Measurements from ENCODE around the gene IFITM10. TPM values are rescaled to one million over a fixed set of nuclear protein-coding genes. Genes with fewer than 3 reads are reported as not detected.

The IFITM10 gene
- total RNA-seq, 1 donor from 2014 or later = 1.2 TPM

GRCh38 chr11:1763796-1764661 is 13.6 kb upstream of the IFITM10 start, which contains the start of gene CTSD:
Gene CTSD, minus strand, starts transcription at chr11:1763927. Its CDS starts 68 bp downstream, at chr11:1763859.
- intact Hi-C loops (cut with micrococcal nuclease) = loop anchor here (1.0 to 5.0 kb wide), 3 partner anchors 8 to 638 kb away; partner anchors contain the start of gene TSSC4

- intact Hi-C loops (cut with micrococcal nuclease) = loop anchor here (2.0 to 5.0 kb wide), 2 partner anchors 501 to 639 kb away; partner anchors contain the start of gene TSSC4
Measured at GRCh38 chr11:1763336-1763795, 13.0 kb upstream of the IFITM10 start.

GRCh38 chr11:1762537-1763302 is 12.3 kb upstream of the IFITM10 start:
- intact Hi-C loops (cut with micrococcal nuclease) = loop anchor here (2.0 to 5.0 kb wide), 2 partner anchors 500 to 640 kb away; partner anchors contain the start of gene TSSC4

GRCh38 chr11:1761857-1762536 is 11.6 kb upstream of the IFITM10 start:
- intact Hi-C loops (cut with micrococcal nuclease) = loop anchor here (2.0 to 5.0 kb wide), 2 partner anchors 499 to 640 kb away; partner anchors contain the start of gene TSSC4

DNA sequence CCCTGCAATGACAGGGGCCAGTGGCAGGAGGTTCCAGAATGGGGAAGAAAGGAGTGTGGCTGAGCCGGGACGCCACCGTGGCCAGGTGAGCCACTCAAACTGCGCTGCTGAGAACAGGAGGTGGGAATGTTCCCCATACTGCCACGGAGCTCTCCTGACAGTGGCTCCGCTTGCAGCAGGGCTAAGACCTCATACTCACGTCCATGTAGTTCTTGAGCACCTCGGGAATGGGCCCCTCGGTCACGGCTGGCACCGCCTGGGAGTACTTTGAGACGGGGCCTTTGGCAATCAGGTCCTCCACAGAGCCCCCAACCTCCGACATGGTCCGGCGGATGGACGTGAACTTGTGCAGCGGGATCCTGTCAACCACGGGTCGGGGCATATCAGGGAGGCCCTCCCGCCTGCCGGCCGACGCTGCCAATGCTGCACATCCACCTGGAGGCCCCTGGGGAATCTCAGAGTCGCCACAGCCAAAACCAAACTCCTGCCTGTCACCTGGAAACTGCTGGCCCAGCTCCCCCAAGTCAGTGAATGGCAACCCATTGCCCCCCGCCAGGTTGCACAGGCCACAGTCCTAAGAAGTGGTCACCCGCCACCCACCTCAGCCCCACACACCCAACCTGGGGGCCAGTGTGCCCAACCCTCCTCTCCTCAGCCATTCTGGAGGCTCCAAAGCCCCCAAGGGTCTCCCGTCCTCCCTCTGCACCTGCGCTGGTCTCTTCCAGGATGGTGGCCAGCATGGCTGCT is 10.9 kb upstream of the IFITM10 start:
- intact Hi-C loops (cut with micrococcal nuclease) = loop anchor here (5.0 kb wide), 1 partner anchor 641 kb away; the partner anchor contains the start of gene TSSC4

GRCh38 chr11:1760351-1761109 is 10.1 kb upstream of the IFITM10 start:
- intact Hi-C loops (cut with micrococcal nuclease) = loop anchor here (5.0 kb wide), 1 partner anchor 642 kb away; the partner anchor contains the start of gene TSSC4

GRCh38 chr11:1759851-1760220 is 9.4 kb upstream of the IFITM10 start:
- intact Hi-C loops (cut with micrococcal nuclease) = loop anchor here (2.0 to 5.0 kb wide), 3 partner anchors 13 to 642 kb away; partner anchors contain the start of genes SYT8 and TSSC4

- intact Hi-C loops (cut with micrococcal nuclease) = loop anchor here (2.0 to 5.0 kb wide), 2 partner anchors 14 to 73 kb away; partner anchors contain the start of gene SYT8
Measured at GRCh38 chr11:1759151-1759850, 8.9 kb upstream of the IFITM10 start.

- intact Hi-C loops (cut with micrococcal nuclease) = loop anchor here (2.0 to 5.0 kb wide), 2 partner anchors 14 to 74 kb away; partner anchors contain the start of gene SYT8
Measured at GRCh38 chr11:1758611-1759150, 8.3 kb upstream of the IFITM10 start.

GRCh38 chr11:1757861-1758610 is 7.6 kb upstream of the IFITM10 start:
- intact Hi-C loops (cut with micrococcal nuclease) = loop anchor here (2.0 to 5.0 kb wide), 2 partner anchors 15 to 74 kb away; partner anchors contain the start of gene SYT8

- intact Hi-C loops (cut with micrococcal nuclease) = loop anchor here (5.0 kb wide), 1 partner anchor 75 kb away; the partner anchor contains the start of gene SYT8
Measured at GRCh38 chr11:1756791-1757771, 6.7 kb upstream of the IFITM10 start.

DNA sequence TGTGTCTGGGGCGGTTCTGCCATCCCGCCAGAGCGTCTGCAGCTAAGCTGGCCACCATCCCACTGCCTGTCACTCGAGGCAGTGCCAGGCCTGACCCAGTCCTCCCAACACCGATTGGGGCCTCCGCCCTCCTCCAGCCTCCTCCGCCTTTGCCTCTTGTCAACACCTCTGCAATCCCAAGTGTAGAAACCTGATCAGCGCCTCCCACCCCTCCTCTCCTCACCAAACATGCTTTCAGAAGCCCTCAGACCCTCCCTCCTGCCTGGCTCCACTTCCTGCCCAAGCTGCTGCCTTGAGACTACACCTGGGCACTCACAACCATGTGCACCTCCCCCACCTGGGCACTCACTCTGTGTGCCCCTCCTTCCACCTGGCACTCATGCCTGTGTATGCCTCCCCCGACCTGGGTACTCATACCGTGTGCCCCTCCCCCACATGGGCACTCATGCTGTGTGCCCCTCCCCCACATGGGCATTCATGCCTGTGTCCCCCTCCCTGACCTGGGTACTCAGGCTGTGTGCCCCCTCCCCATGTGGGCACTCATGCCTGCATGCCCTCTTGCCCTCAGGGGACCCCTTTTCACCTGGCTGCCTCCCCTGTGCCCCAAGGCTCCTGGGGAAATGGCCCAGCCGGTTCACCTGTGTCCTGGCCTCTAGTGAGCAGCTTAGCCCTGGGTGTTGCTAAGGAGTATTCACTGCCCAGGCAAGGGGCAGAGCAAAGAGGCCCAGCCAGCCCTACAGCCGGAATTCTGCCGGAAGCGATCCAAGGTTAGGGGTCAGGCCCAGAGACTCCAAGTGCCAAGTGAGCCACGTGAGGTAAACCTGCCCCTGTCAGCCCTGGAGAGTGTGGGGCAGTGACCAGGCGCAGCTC is 5.5 kb upstream of the IFITM10 start:
- intact Hi-C loops (cut with micrococcal nuclease) = loop anchor here (5.0 kb wide), 1 partner anchor 76 kb away; the partner anchor contains the start of gene SYT8

DNA sequence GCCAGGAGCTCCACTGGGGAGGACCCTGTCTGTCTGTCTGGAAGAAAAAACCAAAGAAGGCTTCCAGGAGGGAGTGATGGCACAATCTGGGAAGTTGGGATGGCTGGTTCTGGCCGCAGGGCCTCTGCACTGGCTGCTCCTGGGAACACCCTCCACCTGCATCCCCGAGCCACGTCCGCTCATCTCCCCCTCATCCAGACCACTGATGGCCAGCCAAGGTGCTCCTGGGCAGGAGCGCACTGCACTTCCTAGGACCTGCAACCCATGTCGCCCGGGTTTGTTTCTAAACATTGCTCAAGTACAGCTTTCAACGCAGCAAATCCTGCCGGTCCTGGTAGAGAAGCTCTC is 4.9 kb upstream of the IFITM10 start:
- intact Hi-C loops (cut with micrococcal nuclease) = loop anchor here (5.0 kb wide), 1 partner anchor 77 kb away; the partner anchor contains the start of gene SYT8

GRCh38 chr11:1754376-1755150 is 4.2 kb upstream of the IFITM10 start:
- intact Hi-C loops (cut with micrococcal nuclease) = loop anchor here (5.0 kb wide), 1 partner anchor 78 kb away; the partner anchor contains the start of gene SYT8

All from T-helper 1 cell treated with Interleukin-12 subunit alpha and Interleukin-12 subunit beta and Interleukin-4 antibody, amounts not matched to agents 30 ng/mL and 1 ng/mL, for 36 hours (primary cell).